Endodermal cell (in vitro differentiated cells): ENCODE data around the gene ALDH1A3. TPM values are rescaled to one million over a fixed set of nuclear protein-coding genes. Genes with fewer than 3 reads are reported as not detected.

Experiments
- DNase-seq: peaks from one replicate; pipeline ENCODE4 v3.0.0-alpha.2; 2017
- H3K27ac ChIP-seq: 2 replicates; pipeline ENCODE4 v1.5.1; 2013; ENCODE audit warnings: mild to moderate bottlenecking, low read depth, low read length, moderate library complexity
- H3K27me3 ChIP-seq: 2 replicates; pipeline ENCODE4 v1.6.1; 2013; ENCODE audit warnings: mild to moderate bottlenecking, low read length, moderate library complexity; ENCODE audit not compliant: insufficient read depth, control insufficient read depth, poor library complexity, severe bottlenecking
- H3K36me3 ChIP-seq: 2 replicates; pipeline ENCODE4 v1.7.0; 2013; ENCODE audit warnings: mild to moderate bottlenecking, low read length, moderate library complexity; ENCODE audit not compliant: control insufficient read depth, insufficient read depth
- H3K4me1 ChIP-seq: one replicate; pipeline ENCODE4 v1.7.0; 2013; ENCODE audit warnings: low read length; ENCODE audit not compliant: control insufficient read depth, insufficient read depth
- H3K4me3 ChIP-seq: 2 replicates; pipeline ENCODE4 v1.5.1; 2013; ENCODE audit warnings: mild to moderate bottlenecking, low read length, moderate library complexity
- H3K9ac ChIP-seq: 2 replicates; pipeline ENCODE4 v1.6.1; 2013; ENCODE audit warnings: mild to moderate bottlenecking, low read length, moderate library complexity; ENCODE audit not compliant: poor library complexity, severe bottlenecking; ENCODE audit errors: extremely low read depth
- H3K9me3 ChIP-seq: 2 replicates; pipeline ENCODE4 v1.6.1; 2013; ENCODE audit warnings: mild to moderate bottlenecking, low read length, moderate library complexity; ENCODE audit not compliant: control insufficient read depth
- H3K27ac Mint-ChIP-seq: 2 replicates; pipeline ENCODE4 v1.8.0; 2020; ENCODE audit warnings: mixed read lengths
- H3K27me3 Mint-ChIP-seq: 2 replicates; pipeline ENCODE4 v1.8.0; 2021; ENCODE audit warnings: mild to moderate bottlenecking, mixed read lengths; ENCODE audit not compliant: insufficient read depth
- H3K36me3 Mint-ChIP-seq: 2 replicates; pipeline ENCODE4 v1.8.0; 2020; ENCODE audit warnings: low read depth, mixed read lengths
- H3K4me1 Mint-ChIP-seq: 2 replicates; pipeline ENCODE4 v1.8.0; 2020; ENCODE audit warnings: mixed read lengths
- H3K4me3 Mint-ChIP-seq: 2 replicates; pipeline ENCODE4 v1.8.0; 2020; ENCODE audit warnings: mild to moderate bottlenecking, moderate library complexity, mixed read lengths
- H3K9me3 Mint-ChIP-seq: 2 replicates; pipeline ENCODE4 v1.8.0; 2020; ENCODE audit warnings: mild to moderate bottlenecking, mixed read lengths
- WGBS, 2 experiments: methylation state at CpG; one replicate each; pipeline versions ENCODE4 v1.1.5 to v1.1.7; 2013; ENCODE audit warnings: missing lambda C conversion rate in 2 of 2, mixed read lengths in 1 of 2; ENCODE audit not compliant: insufficient coverage in 1 of 2, insufficient read length in 1 of 2; 5-methylcytosine and 5-hydroxymethylcytosine counted together
- total RNA-seq, 2 donors: library from RNA; stranded (reverse); fragmentation: NEBNext Ultra II Directional in 1 of 2; extraction: Animal tissue kit (Norgen Biotek cat#: 25700) in 1 of 2; gene quantifications; 2 replicates in 1 of 2; 3 replicates in 1 of 2; pipeline ENCODE4 v1.2.1, GENCODE V29; 2021
- TF ChIP-seq, protein P1 (sequence below): fragments of 200-600 bp; sonication (generic); conservative IDR thresholded peaks from 2 replicates; pipeline ENCODE4 v1.5.0; 2021; ENCODE audit warnings: antibody characterized with exemption, mild to moderate bottlenecking

Gene ALDH1A3
- total RNA-seq, 2 donors from 2014 or later = 6.9 to 7.3 TPM

DNA sequence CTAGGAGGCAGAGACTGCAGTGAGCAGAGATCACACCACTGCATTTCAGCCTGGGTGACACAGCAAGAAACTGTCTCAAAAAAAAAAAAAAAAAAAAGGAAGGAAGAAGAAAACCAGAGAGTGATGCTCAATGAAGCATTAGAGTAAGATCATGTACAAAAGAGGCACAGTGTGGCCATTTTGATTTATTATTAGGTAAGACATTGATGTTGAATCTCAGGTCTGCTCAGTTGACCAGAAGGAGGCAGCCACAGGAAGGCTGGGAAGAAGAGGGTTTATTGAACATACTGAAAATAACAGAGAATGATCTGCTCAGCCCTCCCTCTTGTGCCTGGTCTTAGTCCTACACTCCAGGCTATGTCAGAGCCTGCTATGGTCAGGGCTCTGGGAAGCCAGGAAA lies 55.1 kb downstream of the ALDH1A3 start:
- H3K9me3 Mint-ChIP-seq = no peaks in the 10 kb centered on the region
- no peak overlapping the region for H3K27ac ChIP-seq
- H3K4me3 Mint-ChIP-seq = no peak overlapping the region
- TF ChIP-seq, protein P1, sequence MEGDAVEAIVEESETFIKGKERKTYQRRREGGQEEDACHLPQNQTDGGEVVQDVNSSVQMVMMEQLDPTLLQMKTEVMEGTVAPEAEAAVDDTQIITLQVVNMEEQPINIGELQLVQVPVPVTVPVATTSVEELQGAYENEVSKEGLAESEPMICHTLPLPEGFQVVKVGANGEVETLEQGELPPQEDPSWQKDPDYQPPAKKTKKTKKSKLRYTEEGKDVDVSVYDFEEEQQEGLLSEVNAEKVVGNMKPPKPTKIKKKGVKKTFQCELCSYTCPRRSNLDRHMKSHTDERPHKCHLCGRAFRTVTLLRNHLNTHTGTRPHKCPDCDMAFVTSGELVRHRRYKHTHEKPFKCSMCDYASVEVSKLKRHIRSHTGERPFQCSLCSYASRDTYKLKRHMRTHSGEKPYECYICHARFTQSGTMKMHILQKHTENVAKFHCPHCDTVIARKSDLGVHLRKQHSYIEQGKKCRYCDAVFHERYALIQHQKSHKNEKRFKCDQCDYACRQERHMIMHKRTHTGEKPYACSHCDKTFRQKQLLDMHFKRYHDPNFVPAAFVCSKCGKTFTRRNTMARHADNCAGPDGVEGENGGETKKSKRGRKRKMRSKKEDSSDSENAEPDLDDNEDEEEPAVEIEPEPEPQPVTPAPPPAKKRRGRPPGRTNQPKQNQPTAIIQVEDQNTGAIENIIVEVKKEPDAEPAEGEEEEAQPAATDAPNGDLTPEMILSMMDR = peak; percentile 45
- H3K27me3 Mint-ChIP-seq = peaks cover 4% of the 10 kb centered on the region
- no peaks in the 10 kb centered on the region for H3K9me3 ChIP-seq
- H3K4me3 ChIP-seq = no peak overlapping the region
- H3K36me3 Mint-ChIP-seq = no peaks in the 10 kb centered on the region
- no peak overlapping the region for H3K27ac Mint-ChIP-seq
- no peaks in the 10 kb centered on the region for H3K27me3 ChIP-seq
- no peaks in the 10 kb centered on the region for H3K4me1 ChIP-seq
- H3K36me3 ChIP-seq = no peaks in the 10 kb centered on the region
- H3K4me1 Mint-ChIP-seq = no peaks in the 10 kb centered on the region
- DNase-seq = no peak
- H3K9ac ChIP-seq = no peak overlapping the region

DNA sequence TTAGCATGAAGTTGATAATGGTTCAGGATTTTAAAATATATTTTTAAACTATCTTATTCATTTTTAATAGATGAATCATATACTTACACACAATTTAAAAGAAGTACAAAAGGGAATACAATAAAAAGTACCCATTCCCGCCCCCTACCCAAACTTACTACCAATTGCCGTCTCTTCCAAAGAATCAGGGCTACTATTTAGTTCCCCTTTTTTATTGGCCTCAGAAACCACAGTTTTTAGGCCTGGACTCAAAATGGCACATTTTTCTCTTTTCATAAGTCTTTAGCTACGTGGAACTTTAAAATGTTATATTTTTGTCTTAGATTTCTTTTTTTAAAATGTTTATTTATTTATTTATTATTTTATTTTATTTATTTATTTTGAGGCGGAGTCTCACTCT lies 57.5 kb downstream of the ALDH1A3 start:
- no peak overlapping the region for H3K27ac Mint-ChIP-seq
- TF ChIP-seq, protein P1 = no peak
- no peaks in the 10 kb centered on the region for H3K36me3 Mint-ChIP-seq
- no peak for DNase-seq
- H3K4me1 ChIP-seq = no peaks in the 10 kb centered on the region
- H3K4me3 ChIP-seq = no peak overlapping the region
- no peaks in the 10 kb centered on the region for H3K4me1 Mint-ChIP-seq
- no peaks in the 10 kb centered on the region for H3K27me3 Mint-ChIP-seq
- no peaks in the 10 kb centered on the region for H3K27me3 ChIP-seq
- H3K9me3 Mint-ChIP-seq = no peaks in the 10 kb centered on the region
- H3K36me3 ChIP-seq = no peaks in the 10 kb centered on the region
- no peak overlapping the region for H3K9ac ChIP-seq
- H3K9me3 ChIP-seq = peaks cover 4% of the 10 kb centered on the region
- H3K27ac ChIP-seq = no peak overlapping the region
- H3K4me3 Mint-ChIP-seq = no peak overlapping the region
- WGBS, 2 experiments = 97% methylated on average over 3 of the region's 4 CpGs; no CpG with 5 or more reads in 1 of the 2 experiments

DNA sequence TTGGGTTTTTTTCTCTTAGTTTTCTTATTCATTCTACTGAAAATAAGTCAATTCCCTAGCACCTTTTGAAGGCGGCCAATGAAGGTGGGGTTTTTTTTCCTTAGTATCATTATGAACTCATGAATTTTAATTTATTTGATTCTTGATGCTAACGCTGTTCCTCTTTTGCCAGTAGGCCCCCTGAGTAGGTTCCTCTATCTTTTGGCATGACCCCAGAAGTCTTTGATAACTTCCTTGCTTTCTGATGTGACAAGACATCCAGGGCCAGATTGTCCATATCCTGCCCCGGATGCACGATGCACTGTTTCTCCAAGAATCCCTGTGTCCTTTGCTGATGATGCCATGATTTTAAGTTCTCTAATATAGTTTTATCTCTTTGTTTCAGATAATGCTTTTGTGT lies 60.2 kb downstream of the ALDH1A3 start:
- Histone ChIP-seq H3K27me3 (no peaks in the 10 kb centered on the region), H3K9me3 (peaks cover 4% of the 10 kb centered on the region), H3K36me3 (no peaks in the 10 kb centered on the region), H3K9ac (no peak overlapping the region), H3K4me3 (no peak overlapping the region), H3K4me1 (no peaks in the 10 kb centered on the region), H3K27ac (no peak overlapping the region)
- H3K4me1 Mint-ChIP-seq = no peaks in the 10 kb centered on the region
- H3K27ac Mint-ChIP-seq = no peak overlapping the region
- no peaks in the 10 kb centered on the region for H3K36me3 Mint-ChIP-seq
- TF ChIP-seq, protein P1 = no peak
- no peak for DNase-seq
- H3K9me3 Mint-ChIP-seq = no peaks in the 10 kb centered on the region
- H3K27me3 Mint-ChIP-seq = no peaks in the 10 kb centered on the region
- 95 to 100% methylated on average over 2 to 3 of the region's 4 CpGs for WGBS, 2 experiments
- H3K4me3 Mint-ChIP-seq = no peak overlapping the region
